Testis (tissue), 3 donors: ENCODE data around the gene F12. TPM values are rescaled to one million over a fixed set of nuclear protein-coding genes. Genes with fewer than 3 reads are reported as not detected.

Experiments
- DNase-seq: peaks from one replicate; pipeline ENCODE4 v3.0.0-alpha.2; 2019
- H3K27ac ChIP-seq, 2 donors: fragments of 200-600 bp; sonication (generic); one replicate each; pipeline ENCODE4 v1.5.1; 2019
- H3K27me3 ChIP-seq: fragments of 200-600 bp; sonication (generic); one replicate; pipeline ENCODE4 v1.5.1; 2019
- H3K36me3 ChIP-seq: fragments of 200-600 bp; sonication (generic); one replicate; pipeline ENCODE4 v1.5.1; 2017; ENCODE audit warnings: low read depth; ENCODE audit errors: missing control alignments
- H3K4me1 ChIP-seq: fragments of 200-600 bp; sonication (generic); one replicate; pipeline ENCODE4 v1.5.1; 2019
- H3K4me3 ChIP-seq, 2 donors: fragments of 200-600 bp; sonication (generic); one replicate each; pipeline ENCODE4 v1.5.1; 2017 to 2019
- H3K9me3 ChIP-seq: fragments of 200-600 bp; sonication (generic); one replicate; pipeline ENCODE4 v1.5.1; 2017
- POLR2A ChIP-seq: fragments of 450-650 bp; IDR thresholded peaks from one replicate; pipeline ENCODE4 v1.6.1; 2017; ENCODE audit warnings: antibody characterized with exemption, mild to moderate bottlenecking, moderate library complexity
- whole genome bisulfite sequencing, 2 donors: methylation state at CpG; one replicate each; pipeline ENCODE4 v1.1.5; 2018; 5-methylcytosine and 5-hydroxymethylcytosine counted together
- intact Hi-C: fragments of 100-400 bp; cut with DNase I; formaldehyde crosslinking; loops from one replicate; pipeline ENCODE4 v1.15.1; 2023; ENCODE audit warnings: low total_unique reads
- polyA plus RNA-seq: library from polyadenylated mRNA; stranded (reverse); fragments of 350-450 nt; fragmentation: Illumina TruSeq; extraction: RNeasy Lipid Tissue Mini Kit (QIAGEN cat#74804); gene quantifications from one replicate; pipeline ENCODE4 v1.2.3, GENCODE V29; 2014; ENCODE audit warnings: low read depth, low replicate concordance; ENCODE audit not compliant: insufficient read depth
- total RNA-seq, 2 donors: library from RNA; depleted of rRNA; stranded (reverse); fragments of >200 nt; gene quantifications; one replicate each; pipeline ENCODE4 v1.2.3, GENCODE V29; 2016
- TF ChIP-seq, protein P1 (sequence below), 3 experiments: fragments of 450-650 bp in 2 of 3; fragments of 200-600 bp in 1 of 3; sonication (generic) in 1 of 3; IDR thresholded peaks; one replicate each; pipeline ENCODE4 v1.5.1; 2016 to 2019; ENCODE audit warnings: antibody characterized with exemption in 3 of 3, mild to moderate bottlenecking in 2 of 3, moderate library complexity in 1 of 3

F12 gene
- total and polyA plus RNA-seq, 3 donors from 2014 or later, result 4.9 to 5.8 (median 5.3) TPM

DNA sequence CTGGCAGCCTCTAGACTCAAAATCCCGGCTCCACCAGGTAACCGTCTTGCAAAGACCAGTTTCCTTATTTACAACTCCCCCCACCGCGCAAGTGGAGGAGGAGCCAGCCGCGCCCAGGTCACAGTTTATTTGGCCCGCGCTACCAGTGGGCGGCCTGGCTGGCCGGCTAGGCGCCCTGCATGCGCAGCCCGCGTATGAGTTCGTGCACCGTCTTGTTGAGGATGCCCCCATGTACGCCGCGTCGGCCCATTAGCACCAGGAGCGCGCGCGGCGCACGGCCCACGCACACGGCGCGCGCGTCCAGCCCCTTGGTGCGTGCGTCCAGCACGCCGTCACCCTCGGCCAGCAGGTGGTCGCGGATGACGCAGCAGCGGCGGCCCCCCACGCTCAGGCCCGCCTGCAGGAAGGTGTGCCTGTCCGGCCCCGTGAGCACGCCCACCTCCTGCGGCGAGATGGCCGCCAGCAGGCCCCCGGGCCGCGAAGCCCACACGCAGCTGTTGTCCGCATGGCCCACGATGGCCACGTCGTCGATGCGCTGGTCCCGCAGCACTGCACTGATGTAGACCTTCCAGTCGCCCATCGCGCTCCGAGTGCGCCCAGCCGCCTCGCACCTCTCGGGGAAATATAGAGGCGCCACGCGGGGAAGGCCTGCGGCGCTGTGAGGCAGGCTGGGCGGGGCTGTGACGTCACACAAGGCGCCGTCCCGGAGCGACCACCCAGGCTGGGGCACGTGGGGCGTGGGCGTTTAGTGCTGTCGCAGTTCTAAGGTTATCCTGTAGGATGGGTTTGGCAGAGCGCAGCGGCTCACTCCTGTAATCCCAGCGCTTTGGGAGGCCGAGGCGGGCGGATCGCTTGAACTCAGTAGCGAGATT, 9.1 kb downstream of the F12 start, which contains the start of gene PFN3:
Gene PFN3, minus strand, starts transcription at position 665 of the 872 bp plus-strand sequence. Its CDS starts 85 bp downstream, at position 580.
- Histone ChIP-seq H3K27ac (no peak within 1 kb of the TSS), H3K4me3 (peak within 1 kb of the TSS; percentile 42 to 57), H3K27me3 (no peaks in the 10 kb centered on the region), H3K36me3 (no peaks in the 10 kb centered on the region), H3K4me1 (peaks cover 21% of the 10 kb centered on the region), H3K9me3 (no peaks in the 10 kb centered on the region)
- TF ChIP-seq, protein P1, sequence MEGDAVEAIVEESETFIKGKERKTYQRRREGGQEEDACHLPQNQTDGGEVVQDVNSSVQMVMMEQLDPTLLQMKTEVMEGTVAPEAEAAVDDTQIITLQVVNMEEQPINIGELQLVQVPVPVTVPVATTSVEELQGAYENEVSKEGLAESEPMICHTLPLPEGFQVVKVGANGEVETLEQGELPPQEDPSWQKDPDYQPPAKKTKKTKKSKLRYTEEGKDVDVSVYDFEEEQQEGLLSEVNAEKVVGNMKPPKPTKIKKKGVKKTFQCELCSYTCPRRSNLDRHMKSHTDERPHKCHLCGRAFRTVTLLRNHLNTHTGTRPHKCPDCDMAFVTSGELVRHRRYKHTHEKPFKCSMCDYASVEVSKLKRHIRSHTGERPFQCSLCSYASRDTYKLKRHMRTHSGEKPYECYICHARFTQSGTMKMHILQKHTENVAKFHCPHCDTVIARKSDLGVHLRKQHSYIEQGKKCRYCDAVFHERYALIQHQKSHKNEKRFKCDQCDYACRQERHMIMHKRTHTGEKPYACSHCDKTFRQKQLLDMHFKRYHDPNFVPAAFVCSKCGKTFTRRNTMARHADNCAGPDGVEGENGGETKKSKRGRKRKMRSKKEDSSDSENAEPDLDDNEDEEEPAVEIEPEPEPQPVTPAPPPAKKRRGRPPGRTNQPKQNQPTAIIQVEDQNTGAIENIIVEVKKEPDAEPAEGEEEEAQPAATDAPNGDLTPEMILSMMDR (IDR thresholded peaks at IDR 0.05), result peak in 1 of 3 experiments; percentile 24
- TF ChIP-seq POLR2A, result no peak
- intact Hi-C loops, result loop anchor here (5.0 to 10.0 kb wide), 2 partner anchors 57 to 105 kb away; partner anchors contain the start of gene DOK3
- 12 to 16% methylated on average over 42 to 82 of the region's 92 CpGs for WGBS, 2 donors
- peak; percentile 84 for DNase-seq

DNA sequence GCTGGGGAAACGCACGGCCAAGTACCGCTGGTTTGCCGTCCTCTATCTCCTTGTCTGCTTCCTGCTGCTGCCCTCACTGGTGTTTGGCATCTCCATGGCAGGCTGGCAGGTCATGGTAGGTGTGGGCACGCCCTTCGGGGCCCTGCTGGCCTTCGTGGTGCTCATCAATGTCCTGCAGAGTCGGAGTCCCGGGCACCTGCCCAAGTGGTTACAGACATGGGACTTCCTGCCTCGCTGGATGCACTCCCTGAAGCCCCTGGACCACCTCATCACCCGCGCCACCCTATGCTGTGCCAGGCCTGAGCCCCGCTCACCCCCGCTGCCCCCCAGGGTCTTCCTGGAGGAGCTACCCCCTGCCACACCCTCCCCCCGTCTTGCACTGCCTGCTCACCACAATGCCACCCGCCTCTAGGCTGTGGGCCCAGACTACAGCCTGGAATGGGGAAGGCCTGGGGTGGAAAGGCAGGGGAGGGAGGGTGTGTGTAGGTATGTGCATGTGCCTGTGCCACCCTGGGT, 11.4 kb downstream of the F12 start:
- 91 to 96% methylated on average over 14 to 16 of the region's 16 CpGs for WGBS, 2 donors
- H3K27me3 ChIP-seq, result no peaks in the 10 kb centered on the region

DNA sequence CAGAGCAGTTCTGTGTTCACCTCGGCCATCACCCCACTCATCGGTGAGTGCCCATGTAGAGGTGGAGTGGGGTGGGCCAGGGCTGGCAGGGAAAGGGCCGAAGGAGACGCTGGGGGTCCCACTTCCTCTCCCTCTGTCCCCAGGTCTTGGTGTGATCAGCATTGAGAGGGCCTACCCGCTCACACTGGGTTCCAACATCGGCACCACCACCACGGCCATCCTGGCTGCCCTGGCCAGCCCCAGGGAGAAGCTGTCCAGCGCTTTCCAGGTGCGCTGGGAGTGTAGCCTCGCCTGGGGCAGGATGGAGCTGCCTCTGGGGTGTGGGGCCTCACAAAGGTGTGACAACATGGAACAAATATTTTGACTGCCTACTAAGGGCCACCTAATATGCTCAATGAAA, 12.6 kb downstream of the F12 start:
- Histone ChIP-seq H3K4me1 (no peaks in the 10 kb centered on the region), H3K27ac (no peak overlapping the region), H3K27me3 (no peaks in the 10 kb centered on the region), H3K9me3 (no peaks in the 10 kb centered on the region), H3K4me3 (no peak overlapping the region), H3K36me3 (no peaks in the 10 kb centered on the region)
- TF ChIP-seq, protein P1 (IDR thresholded peaks at IDR 0.05), result no peak
- TF ChIP-seq POLR2A, result no peak
- no peak for DNase-seq
- WGBS, 2 donors, result 87 to 90% methylated on average over 9 to 10 of the region's 10 CpGs
- intact Hi-C loops, result loop anchor here (10.0 kb wide), 1 partner anchor 108 kb away; the partner anchor contains the start of gene DOK3

More for the DNA sequence above, 11.4 kb downstream of the F12 start:
- intact Hi-C loops, result loop anchor here (10.0 kb wide), 1 partner anchor 107 kb away; the partner anchor contains the start of gene DOK3
- H3K27ac ChIP-seq, result no peak overlapping the region
- DNase-seq, result no peak
- peaks cover 4% of the 10 kb centered on the region for H3K4me1 ChIP-seq
- TF ChIP-seq POLR2A, result no peak
- TF ChIP-seq, protein P1 (IDR thresholded peaks at IDR 0.05), result no peak
- H3K36me3 ChIP-seq, result no peaks in the 10 kb centered on the region
- H3K9me3 ChIP-seq, result no peaks in the 10 kb centered on the region
- no peak overlapping the region for H3K4me3 ChIP-seq

DNA sequence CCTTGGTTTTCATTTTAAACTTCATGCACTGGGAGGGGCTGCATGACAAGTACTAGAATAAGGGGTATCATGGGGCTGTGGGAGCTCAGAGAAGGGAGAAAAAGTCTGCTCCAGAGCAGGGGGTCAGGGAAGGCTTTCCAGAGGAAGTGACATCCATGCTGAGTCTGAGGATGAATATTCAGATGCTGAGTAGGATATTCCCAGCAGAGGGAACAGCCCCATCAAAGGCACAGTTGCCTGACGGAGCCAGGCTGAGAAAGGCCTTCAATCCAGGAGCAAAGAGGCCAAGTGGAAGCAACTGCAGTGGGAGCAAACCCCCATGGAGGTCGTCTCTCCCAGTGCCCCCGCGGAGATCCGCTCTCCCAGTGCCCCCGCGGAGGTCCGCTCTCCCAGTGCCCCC, 13.3 kb downstream of the F12 start:
- no peak for DNase-seq
- TF ChIP-seq POLR2A, result no peak
- TF ChIP-seq, protein P1 (IDR thresholded peaks at IDR 0.05), result no peak
- Histone ChIP-seq H3K36me3 (no peaks in the 10 kb centered on the region), H3K27me3 (no peaks in the 10 kb centered on the region), H3K9me3 (no peaks in the 10 kb centered on the region), H3K4me3 (no peak overlapping the region), H3K27ac (no peak overlapping the region), H3K4me1 (no peaks in the 10 kb centered on the region)
- WGBS, 2 donors, result 51 to 65% methylated on average over 6 to 8 of the region's 8 CpGs
- intact Hi-C loops, result loop anchor here (10.0 kb wide), 1 partner anchor 109 kb away; the partner anchor contains the start of gene DOK3
